ENCODE data around the gene ASPN. TPM values are rescaled to one million over a fixed set of nuclear protein-coding genes. Genes with fewer than 3 reads are reported as not detected.

The ASPN gene
- total and polyA plus RNA-seq, 4 donors = 1.3 to 18.9 (median 1.8) TPM

GRCh38 chr9:92520837-92521236 is 38.5 kb upstream of the ASPN start:
- H3K4me3 ChIP-seq = no peak overlapping the region
- H3K9me3 ChIP-seq (ENCODE audit: control insufficient read depth in 4 of 4, insufficient read depth in 3 of 4, low read length in 3 of 4) = no peaks in the 10 kb centered on the region
- ATAC-seq (ENCODE audit: insufficient read depth, low FRiP score) = no peak
- no peaks in the 10 kb centered on the region for H3K27me3 ChIP-seq (ENCODE audit: control insufficient read depth in 3 of 3, insufficient read depth in 3 of 3, low read length in 2 of 3)
- TF ChIP-seq CTCF (IDR thresholded peaks at IDR 0.05; ENCODE audit: control extremely low read depth, extremely low read depth) = no peak
- H3K27ac ChIP-seq (ENCODE audit: low read depth in 1 of 2, low read length in 1 of 2) = no peak overlapping the region
- WGBS, 2 donors = 86 to 92% methylated on average over 2 of the region's 2 CpGs
- peaks cover 0 to 17% (median 4%) of the 10 kb centered on the region in 4 donors for H3K36me3 ChIP-seq (ENCODE audit: control insufficient read depth in 4 of 4, insufficient read depth in 4 of 4, low read length in 4 of 4)
- H3K4me1 ChIP-seq (ENCODE audit: control insufficient read depth in 5 of 5, insufficient read depth in 5 of 5, low read length in 5 of 5) = peaks cover 0 to 2% (median 0%) of the 10 kb centered on the region in 5 donors
- DNase-seq = no peak
- no peak overlapping the region for H3K9ac ChIP-seq (ENCODE audit: insufficient read depth in 1 of 2, low read length in 2 of 2)

- Histone ChIP-seq H3K4me1 (ENCODE audit: control insufficient read depth in 5 of 5, insufficient read depth in 5 of 5, low read length in 5 of 5) (peaks cover 0 to 3% (median 0%) of the 10 kb centered on the region in 5 donors), H3K9ac (ENCODE audit: insufficient read depth in 1 of 2, low read length in 2 of 2) (no peak overlapping the region), H3K27me3 (ENCODE audit: control insufficient read depth in 3 of 3, insufficient read depth in 3 of 3, low read length in 2 of 3) (no peaks in the 10 kb centered on the region), H3K4me3 (no peak overlapping the region), H3K36me3 (ENCODE audit: control insufficient read depth in 4 of 4, insufficient read depth in 4 of 4, low read length in 4 of 4) (peaks cover 0 to 23% (median 4%) of the 10 kb centered on the region in 4 donors), H3K27ac (ENCODE audit: low read depth in 1 of 2, low read length in 1 of 2) (no peak overlapping the region), H3K9me3 (ENCODE audit: control insufficient read depth in 4 of 4, insufficient read depth in 3 of 4, low read length in 3 of 4) (no peaks in the 10 kb centered on the region)
- no peak for DNase-seq
- WGBS, 2 donors = 90 to 92% methylated on average over 4 of the region's 4 CpGs
- TF ChIP-seq CTCF (IDR thresholded peaks at IDR 0.05; ENCODE audit: control extremely low read depth, extremely low read depth) = no peak
- ATAC-seq (ENCODE audit: insufficient read depth, low FRiP score) = no peak
These were observed 35.9 kb upstream of the ASPN start for GRCh38 chr9:92518199-92518598.

GRCh38 chr9:92517046-92517445 is 34.7 kb upstream of the ASPN start:
- Histone ChIP-seq H3K4me3 (no peak overlapping the region), H3K27ac (ENCODE audit: low read depth in 1 of 2, low read length in 1 of 2) (no peak overlapping the region), H3K9me3 (ENCODE audit: control insufficient read depth in 4 of 4, insufficient read depth in 3 of 4, low read length in 3 of 4) (no peaks in the 10 kb centered on the region), H3K36me3 (ENCODE audit: control insufficient read depth in 4 of 4, insufficient read depth in 4 of 4, low read length in 4 of 4) (peaks cover 0 to 23% (median 4%) of the 10 kb centered on the region in 4 donors), H3K27me3 (ENCODE audit: control insufficient read depth in 3 of 3, insufficient read depth in 3 of 3, low read length in 2 of 3) (no peaks in the 10 kb centered on the region), H3K4me1 (ENCODE audit: control insufficient read depth in 5 of 5, insufficient read depth in 5 of 5, low read length in 5 of 5) (peaks cover 0 to 3% (median 0%) of the 10 kb centered on the region in 5 donors), H3K9ac (ENCODE audit: insufficient read depth in 1 of 2, low read length in 2 of 2) (no peak overlapping the region)
- DNase-seq (no peak), ATAC-seq (ENCODE audit: insufficient read depth, low FRiP score) (no peak)
- TF ChIP-seq CTCF (IDR thresholded peaks at IDR 0.05; ENCODE audit: control extremely low read depth, extremely low read depth) = no peak
- 75 to 86% methylated on average over 3 of the region's 3 CpGs for WGBS, 2 donors

- Histone ChIP-seq H3K9ac (ENCODE audit: insufficient read depth in 1 of 2, low read length in 2 of 2) (no peak overlapping the region), H3K27me3 (ENCODE audit: control insufficient read depth in 3 of 3, insufficient read depth in 3 of 3, low read length in 2 of 3) (no peaks in the 10 kb centered on the region), H3K4me3 (no peak overlapping the region), H3K4me1 (ENCODE audit: control insufficient read depth in 5 of 5, insufficient read depth in 5 of 5, low read length in 5 of 5) (peaks cover 0 to 3% (median 0%) of the 10 kb centered on the region in 5 donors), H3K36me3 (ENCODE audit: control insufficient read depth in 4 of 4, insufficient read depth in 4 of 4, low read length in 4 of 4) (peaks cover 0 to 23% (median 4%) of the 10 kb centered on the region in 4 donors), H3K9me3 (ENCODE audit: control insufficient read depth in 4 of 4, insufficient read depth in 3 of 4, low read length in 3 of 4) (no peaks in the 10 kb centered on the region), H3K27ac (ENCODE audit: low read depth in 1 of 2, low read length in 1 of 2) (no peak overlapping the region)
- DNase-seq = no peak
- no peak for TF ChIP-seq CTCF (IDR thresholded peaks at IDR 0.05; ENCODE audit: control extremely low read depth, extremely low read depth)
- 95 to 98% methylated on average over 1 of the region's 1 CpG for whole genome bisulfite sequencing, 2 donors
- ATAC-seq (ENCODE audit: insufficient read depth, low FRiP score) = no peak
These were observed 34.2 kb upstream of the ASPN start for GRCh38 chr9:92516521-92516920.

Data from lung (tissue), 12 donors.